Colon (tissue), 2 donors: ENCODE data around the gene KAT2A.

Experiments
- FAIRE-seq: peaks from 2 replicates; lab custom pipeline; 2012; peaks lifted over from hg19 to GRCh38; lab: Jason Lieb, UNC
- donor health status: control.
- donor health status: control.

The KAT2A gene

DNA sequence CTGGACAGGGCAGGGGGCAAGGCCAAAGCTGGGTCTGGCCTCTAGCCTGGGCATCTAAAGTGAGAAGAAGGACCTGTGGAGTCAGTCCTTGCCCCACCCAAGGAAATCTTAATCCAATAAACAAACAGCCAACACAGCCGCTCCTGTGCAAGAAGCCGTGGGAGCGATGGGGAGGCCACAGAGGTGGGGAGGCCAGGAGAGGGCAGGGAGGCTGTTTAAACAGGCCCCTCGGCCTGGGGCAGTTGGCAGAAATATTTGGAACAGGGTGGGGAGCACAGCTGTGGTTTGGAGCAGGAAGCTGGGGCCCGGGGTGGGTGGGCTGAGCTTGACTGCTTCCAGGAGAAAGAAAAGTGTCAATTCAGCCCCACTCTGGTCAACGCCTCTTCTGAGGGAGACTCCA, 28.2 kb downstream of the KAT2A start:
- no peak for FAIRE-seq

DNA sequence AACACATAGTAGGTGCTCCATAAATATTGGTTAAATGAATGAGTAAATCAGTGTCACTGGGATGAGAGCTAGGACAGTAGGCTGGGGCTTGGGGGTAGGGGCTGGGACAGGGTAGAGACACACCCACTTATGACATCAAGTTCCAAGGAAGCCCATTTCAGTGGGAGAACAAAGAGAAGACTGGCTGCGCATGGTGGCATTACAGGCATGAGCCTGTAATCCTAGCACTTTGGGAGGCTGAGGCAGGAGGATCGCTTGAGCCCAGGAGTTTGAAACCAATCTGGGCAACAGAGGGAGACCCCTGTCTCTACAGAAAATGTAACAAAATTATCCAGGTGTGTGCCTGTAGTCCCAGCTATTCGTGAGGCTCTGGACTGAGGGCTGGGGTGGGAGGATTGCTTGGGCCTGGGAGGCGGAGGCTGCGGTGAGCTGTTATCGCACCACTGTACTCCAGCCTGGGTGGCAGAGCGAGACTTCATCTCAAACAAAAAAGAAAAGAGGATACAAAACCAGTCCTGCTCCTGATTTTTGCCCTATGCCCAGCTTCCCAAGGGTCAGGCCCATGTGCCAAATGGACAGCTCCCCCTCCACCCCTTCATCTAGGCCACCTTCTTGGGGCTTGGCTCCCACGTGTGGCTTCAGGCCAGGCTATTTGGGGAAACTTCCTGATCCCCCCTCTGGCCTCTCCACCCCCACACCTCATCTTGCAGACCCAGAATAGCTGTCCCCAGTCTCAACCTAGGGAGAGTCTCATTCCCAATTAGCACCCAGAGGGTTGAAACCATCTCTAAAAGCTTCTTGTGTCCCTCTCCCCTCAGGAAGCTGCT, 30.0 kb downstream of the KAT2A start:
- FAIRE-seq: no peak

DNA sequence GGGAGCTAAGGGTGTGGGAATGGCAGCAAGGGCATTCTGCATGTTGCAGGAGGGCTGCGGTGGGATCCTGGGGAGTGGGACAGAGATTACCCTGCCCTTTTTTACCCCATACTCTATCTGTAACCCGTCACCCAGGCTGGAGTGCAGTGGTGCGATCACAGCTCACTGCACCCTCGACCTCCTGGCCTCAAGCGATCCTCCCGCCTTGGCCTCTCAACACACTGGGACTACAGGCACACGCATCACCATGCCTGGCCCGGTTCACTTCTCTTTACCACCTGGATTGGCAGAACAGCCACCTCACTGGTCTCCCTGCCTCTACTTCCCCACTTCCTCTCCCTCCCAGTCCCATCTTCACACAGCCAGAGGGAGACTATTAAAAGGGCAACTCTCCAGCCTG, 32.4 kb downstream of the KAT2A start:
- FAIRE-seq: no peak

DNA sequence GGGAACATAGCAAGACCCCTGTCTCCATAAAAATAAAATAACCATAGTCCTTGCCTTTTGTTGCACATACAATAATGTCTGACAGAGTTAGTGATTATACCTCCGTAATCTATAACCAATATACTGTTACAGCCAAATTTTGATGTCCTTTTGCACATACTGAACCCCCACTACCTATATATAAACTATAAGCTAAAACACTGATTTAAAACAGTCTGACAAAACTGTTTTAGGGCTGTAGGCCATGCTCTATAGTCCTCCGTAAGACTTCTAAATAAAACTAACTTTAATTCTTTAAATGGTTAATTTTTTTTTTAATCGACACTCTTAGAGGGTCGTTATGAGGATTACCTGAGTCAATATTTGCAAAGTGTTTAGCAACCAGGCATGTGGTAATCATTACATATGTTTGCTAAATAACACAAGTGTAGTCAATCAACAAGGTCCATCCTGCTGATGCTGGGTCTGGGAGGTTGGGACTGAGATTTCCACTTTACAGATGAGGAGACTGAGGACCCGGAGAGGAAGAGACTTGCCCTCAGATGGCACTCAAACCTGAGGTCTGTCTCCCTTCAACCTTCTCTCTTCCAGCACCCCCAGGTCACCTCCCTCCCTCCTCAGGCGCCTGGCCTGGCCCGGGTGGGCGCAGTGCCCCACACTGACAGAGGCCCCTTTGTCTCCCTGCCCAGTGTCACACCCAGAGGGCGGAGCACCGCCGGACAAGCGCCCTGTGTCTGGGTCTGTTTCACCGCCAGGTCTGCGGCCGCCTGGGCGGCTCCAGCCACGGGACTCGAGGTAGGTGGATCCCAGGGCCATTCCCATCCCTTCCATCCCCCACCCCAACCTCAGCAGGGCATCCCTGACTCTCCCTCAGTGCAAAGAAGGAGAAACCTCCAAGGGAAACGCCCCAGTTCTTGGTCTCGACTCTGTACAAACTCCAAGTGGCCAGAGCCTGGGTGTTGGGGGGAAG, 33.1 kb downstream of the KAT2A start:
- no peak for FAIRE-seq

DNA sequence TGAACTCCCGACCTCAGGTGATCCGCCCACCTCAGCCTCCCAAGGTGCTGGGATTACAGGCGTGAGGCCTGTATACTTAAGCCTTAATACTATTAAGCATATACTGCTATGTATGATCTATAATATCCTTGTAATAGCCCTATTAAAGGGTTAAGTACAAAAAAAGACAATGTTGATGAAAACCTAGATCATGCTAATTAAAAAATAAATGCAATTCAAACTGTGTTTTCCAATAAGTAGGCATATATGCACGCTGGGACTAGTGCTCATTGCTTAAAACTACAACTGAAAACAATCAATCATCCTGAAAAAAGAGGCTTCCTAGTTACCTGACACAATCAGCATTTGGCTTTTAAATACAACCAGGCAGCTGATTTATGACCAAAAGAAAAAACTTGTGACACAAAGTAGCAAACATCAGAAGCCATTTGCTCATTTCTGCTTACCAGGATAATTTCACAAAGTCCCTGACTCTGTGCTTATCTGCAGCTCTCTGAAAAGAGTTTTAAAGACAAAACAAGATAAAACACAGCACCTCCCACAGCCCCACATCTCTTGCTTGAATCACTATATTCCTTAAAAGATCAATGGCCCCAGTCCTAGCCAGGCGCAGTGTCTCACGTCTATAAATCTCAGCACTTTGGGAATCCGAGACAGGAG, 34.0 kb downstream of the KAT2A start:
- FAIRE-seq: no peak

DNA sequence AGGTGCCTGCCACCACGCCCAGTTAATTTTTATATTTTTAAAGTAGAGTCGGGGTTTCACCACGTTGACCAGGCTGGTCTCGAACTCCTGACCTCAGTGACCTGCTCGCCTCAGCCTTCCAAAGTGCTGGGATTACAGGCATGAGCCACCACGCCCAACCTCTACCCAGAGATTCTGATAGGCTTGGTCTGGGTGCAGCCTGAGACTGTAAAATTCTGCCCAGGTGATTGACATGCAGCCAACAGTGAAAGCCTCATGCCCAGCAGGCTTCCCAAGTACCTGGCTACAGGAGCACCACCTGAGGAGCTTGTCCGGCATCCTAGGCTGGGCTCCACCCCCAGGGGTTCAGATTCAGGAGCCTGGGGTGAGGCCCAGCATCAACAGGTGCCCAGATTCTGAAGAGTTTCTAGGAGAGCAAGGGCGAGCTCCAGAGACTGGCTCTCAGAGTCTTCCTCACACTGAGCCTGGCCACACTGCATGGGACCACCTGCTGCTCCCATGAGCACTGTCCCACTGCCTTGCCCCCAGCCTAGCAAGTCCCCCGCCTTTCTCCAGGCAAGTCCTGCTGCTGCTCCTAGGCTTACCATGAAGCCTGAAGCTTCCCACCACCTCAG, 39.5 kb downstream of the KAT2A start:
- FAIRE-seq: no peak

DNA sequence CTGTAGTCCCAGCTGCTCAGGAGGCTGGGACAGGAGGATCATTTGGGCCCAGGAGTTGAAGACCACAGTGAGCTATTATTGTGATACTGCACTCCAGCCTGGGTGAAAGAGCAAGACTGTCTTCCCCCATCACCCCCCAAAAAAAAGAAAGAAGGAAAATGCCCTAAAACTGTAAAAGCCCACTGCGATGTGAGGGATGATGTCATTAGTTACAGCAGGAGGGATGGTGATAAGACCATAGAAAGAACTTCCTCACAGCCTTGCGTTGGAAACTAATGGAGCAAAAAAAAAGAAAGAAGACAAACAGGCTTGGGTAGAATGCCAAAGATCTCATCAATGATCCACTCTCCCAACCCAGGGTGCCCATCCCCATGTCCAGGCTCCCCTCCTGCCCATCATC, 41.6 kb downstream of the KAT2A start:
- FAIRE-seq: no peak

DNA sequence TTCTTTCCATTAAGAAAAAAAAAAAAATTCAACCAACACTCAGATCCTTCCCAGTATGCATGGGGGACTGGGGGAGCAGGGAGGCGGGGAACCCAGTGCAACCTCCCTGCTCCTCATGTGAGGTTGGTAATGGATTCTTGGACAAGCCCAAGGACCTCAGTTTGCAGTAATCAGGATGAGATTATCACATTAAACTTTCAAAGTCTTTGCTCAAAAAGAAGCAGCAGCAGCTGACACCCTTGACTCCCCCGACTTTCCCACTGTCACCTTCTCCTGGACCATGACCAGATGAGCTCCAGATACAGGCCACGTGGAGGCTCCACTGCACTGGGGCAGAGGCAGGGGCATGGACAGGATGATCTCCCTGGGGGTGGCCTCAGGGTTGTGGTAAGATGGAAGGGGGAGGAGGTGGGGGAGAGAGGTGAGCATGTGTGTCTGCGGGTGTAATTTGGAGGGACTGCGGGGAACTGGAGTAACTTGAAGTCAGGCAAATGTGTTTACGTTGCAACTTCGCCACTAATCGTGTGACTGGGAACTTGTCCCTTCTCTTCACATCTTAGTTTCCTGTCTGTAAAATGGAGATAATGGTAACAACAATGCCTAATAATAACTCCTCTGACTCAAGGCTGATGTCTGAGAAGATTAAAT, 42.6 kb downstream of the KAT2A start:
- FAIRE-seq: no peak

DNA sequence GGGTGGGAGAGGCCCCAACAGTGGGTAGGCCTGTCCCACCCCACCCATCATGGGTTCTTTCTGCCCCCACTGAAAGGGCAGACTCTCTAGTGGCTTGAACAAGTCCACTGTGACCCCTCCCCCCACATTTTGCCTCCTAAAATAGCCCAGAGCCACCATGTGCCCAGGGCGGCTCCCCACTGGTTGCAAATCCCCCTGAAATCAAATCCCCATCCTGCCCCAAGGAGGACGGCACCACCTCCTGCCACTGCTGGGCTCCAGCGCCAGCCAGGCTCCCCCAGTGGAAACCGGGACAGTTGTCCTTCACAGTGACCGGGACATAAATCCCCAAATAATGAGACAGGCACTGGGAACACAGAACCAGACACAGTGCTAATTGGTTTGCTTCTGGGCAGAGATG, 43.4 kb downstream of the KAT2A start:
- no peak for FAIRE-seq

DNA sequence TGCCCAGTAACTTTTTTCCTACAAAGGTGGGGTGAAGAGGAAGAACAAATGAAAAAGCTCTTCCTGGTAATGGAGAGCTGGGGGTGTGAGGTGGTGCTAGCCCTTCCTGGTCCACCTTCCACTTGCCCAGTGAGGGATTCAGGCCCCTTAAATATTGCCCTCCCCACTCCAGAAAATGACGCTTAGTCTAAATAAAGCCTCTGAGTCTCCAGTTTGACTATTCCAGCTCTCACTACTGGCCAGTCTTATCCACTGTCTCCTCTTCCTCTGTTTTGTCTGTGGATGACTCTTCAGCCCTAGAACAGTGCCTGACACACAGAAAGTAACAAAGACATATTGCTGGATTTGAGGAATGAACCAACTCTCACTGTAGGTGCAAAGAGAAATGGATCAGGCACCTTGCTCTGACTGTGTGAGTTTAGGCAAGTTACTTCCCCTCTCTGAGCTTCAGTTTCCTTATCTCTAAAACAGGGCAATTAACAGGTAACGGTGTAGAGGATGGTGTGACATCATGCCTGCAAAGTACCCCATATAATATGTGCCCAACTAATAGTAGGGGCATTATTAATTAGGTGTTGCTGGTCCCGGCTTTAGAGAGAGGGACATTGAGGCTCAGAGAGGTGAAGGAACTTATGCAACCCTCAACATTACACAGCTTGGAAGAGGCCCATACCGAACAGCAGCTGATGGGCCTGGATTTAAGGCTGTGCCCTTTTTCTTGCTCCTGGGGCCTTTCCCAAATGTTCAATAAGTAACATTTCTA, 44.2 kb downstream of the KAT2A start:
- no peak for FAIRE-seq

DNA sequence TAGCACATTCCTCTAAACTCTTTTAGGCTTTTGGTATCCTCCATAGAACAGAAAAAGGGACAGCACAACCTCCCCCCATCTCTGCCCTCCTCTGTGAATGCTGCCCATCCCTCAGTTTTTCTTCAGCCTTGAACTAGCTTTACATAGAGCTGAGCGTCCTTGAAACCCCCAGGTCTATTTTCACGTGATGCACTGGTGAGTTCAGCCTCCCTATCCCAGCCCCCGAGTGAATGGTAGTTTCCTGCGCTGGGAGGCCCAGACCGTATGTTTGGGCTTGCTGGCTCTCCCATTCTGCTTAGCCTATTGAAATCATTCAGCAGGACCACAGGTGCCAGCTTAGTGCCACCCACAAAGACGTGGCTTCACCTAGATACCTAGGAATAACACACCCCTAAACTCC, 45.4 kb downstream of the KAT2A start:
- no peak for FAIRE-seq

DNA sequence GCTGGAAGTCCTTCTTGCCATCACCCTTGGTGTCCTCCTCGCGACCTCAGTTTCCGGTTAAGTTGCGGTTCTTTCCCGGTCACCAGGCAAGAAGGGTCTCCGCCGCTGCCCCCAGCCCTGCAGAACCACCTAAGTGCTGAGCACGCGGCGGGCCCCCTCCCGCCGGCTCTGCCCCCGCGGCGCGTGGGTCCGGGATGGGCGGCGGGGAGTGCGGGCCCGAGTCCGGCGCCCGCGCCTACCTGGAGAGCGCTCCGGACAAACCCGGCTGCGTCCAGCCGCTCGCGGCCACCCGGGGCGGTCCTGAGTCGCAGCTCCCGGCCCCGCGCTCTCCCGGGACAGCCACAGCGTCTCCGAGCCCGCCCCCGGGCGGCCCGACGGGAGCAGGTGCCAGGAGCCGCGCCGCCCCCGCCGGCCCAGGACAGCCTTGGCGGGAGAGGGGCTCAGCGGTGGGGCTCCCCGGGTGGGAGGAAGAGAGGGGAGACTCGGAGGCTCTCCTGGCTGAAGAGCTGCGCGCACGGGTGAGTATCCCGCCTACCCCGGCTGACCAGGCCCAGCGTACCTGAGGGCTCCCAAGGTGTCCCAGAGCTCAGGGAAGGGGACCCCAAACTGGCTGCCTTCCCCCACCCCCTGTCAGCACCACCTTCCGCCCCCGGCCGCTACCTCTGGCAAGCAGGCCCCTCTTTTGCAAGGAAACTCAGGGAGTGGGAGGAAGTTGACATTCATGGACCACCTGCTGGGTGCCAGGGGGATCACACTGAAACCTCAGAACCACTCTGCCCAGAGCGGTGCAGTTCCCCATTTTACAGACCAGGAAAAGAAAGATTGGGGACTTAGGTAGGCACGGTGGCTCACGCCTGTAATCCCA, 48.6 kb downstream of the KAT2A start:
- no peak for FAIRE-seq

DNA sequence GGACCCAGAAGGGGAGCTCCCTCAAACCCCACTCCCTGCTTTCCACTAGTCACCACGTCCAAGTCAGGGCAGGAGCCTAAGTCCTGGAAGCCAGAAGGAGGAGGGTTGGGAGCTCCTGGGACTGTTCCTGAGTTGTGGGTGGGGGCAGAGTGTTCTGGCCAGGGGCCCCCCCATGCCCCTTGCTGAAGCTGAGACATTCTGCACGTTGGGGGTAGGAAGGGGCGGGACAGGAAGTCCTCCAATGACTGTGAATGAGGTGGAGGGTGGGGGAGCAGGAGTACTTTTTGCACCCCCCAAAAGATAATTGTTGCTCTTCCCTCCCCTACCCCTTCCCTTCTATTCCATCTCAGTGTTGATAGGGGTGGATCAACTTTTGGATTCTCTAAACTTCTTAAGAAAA, 49.4 kb downstream of the KAT2A start:
- no peak for FAIRE-seq

DNA sequence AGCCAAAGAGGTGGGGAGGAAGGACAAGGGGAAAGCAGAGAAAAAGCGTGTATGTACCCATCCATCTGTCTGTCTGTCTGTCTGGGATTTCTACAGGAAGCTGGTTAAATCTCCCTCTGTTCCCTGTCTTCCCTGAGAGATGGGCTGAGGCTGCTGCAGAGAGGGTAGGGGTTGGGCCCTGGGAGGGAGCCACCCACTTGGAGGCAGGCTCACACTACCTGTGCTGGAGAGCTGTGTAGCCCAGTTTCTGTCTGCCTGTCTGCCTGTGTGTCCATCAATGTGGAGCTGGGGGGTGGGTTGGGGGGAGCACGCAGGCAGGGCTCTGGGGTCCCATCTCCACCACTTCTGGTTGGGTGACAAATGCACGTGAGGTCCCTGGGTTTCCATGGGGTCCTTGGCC, 52.2 kb downstream of the KAT2A start:
- FAIRE-seq: no peak

DNA sequence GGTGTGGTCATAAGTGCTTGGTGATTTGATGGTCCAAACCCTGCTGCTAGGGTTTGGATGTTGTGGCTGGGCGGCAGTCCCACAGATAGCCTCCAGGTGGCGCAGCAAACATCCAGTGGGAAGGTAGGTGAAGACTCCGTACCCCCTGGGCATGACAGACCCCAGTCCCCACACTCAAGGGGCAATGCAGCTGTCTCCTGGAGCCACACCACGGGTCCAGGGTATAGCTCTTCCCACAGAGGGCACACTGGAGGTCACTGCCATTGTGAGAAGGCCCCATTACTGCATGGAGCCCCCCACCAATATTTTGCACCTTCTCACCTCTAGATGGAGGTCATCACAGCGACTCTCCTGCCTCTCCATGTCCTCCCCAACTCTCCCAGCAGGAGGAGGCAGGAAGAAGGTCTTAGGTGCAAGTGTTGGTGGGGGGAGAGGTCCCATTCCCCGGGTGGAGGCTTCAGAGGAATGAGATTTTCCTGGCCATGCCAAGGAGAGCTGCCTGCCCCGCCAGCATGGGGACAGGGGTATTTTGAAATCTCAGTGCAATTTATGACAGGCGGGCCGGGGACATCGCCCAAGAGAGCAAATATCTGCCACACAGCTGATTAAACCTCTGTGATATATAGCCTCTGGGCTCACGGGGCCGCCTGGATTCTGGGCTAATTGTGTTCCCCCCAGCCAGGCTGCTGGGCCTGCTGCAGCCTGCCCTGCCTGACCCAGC, 53.6 kb downstream of the KAT2A start:
- FAIRE-seq: no peak

DNA sequence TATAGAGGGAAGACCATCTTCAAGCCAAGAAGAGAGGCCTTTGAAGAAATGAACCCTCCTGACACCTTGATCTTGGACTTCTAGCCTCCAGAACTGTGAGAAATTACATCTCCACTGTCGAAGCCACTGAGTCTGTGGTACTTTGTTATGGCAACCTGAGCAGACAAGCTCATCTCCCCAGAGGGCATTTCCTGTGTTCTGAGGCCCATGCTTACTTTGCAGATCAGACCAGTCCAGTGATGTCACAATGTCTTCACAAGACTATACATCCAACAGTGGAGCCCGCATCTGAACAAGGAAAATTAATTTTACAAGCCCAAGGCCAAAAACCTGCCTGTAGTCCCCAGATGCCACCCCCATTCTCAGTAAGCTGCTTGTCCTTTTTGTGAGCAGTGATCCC, 56.0 kb downstream of the KAT2A start:
- no peak for FAIRE-seq
